BLaER1 (cell line): ENCODE results near the gene DERL3.
A peak's percentile ranks its signal among the peaks of the same experiment; 100 is the strongest.

ENCODE experiments used
- H3K27ac ChIP-seq: shearing (Covaris generic); formaldehyde crosslinking; 2 replicates; pipeline ENCODE4 v1.8.1; 2022
- H3K27me3 ChIP-seq: shearing (Covaris generic); formaldehyde crosslinking; 2 replicates; pipeline ENCODE4 v1.8.1; 2022
- H3K36me3 ChIP-seq: shearing (Covaris generic); formaldehyde crosslinking; 2 replicates; pipeline ENCODE4 v1.8.1; 2022
- H3K4me1 ChIP-seq: shearing (Covaris generic); formaldehyde crosslinking; 2 replicates; pipeline ENCODE4 v1.8.1; 2022
- H3K4me2 ChIP-seq: shearing (Covaris generic); formaldehyde crosslinking; 2 replicates; pipeline ENCODE4 v1.8.1; 2022
- H3K4me3 ChIP-seq: shearing (Covaris generic); formaldehyde crosslinking; 2 replicates; pipeline ENCODE4 v1.8.1; 2022
- H3K9ac ChIP-seq: shearing (Covaris generic); formaldehyde crosslinking; 2 replicates; pipeline ENCODE4 v1.8.1; 2022
- H3K9me3 ChIP-seq: shearing (Covaris generic); formaldehyde crosslinking; 2 replicates; pipeline ENCODE4 v1.8.1; 2022
- H4K20me1 ChIP-seq: shearing (Covaris generic); formaldehyde crosslinking; 2 replicates; pipeline ENCODE4 v1.8.1; 2022
- Cebpa-rat ChIP-seq: shearing (Covaris generic); IDR thresholded peaks from 2 replicates; pipeline ENCODE4 v1.8.1; 2022

DERL3 gene

GRCh38 chr22:23812378-23812777 is 26.4 kb downstream of the DERL3 start:
- peak; percentile 57; the same call in 1 of the 2 replicates for TF ChIP-seq Cebpa-rat
- H3K9me3 ChIP-seq, result no peaks in the 10 kb centered on the region
- no peak overlapping the region for H3K27ac ChIP-seq
- peaks cover 15% of the 10 kb centered on the region for H3K4me1 ChIP-seq
- H3K4me3 ChIP-seq, result no peak overlapping the region
- H4K20me1 ChIP-seq, result no peaks in the 10 kb centered on the region
- no peaks in the 10 kb centered on the region for H3K27me3 ChIP-seq
- peaks cover 97% of the 10 kb centered on the region for H3K36me3 ChIP-seq
- no peak overlapping the region for H3K4me2 ChIP-seq
- no peak overlapping the region for H3K9ac ChIP-seq

- peaks cover 98% of the 10 kb centered on the region for H3K36me3 ChIP-seq
- no peak overlapping the region for H3K4me2 ChIP-seq
- no peaks in the 10 kb centered on the region for H3K27me3 ChIP-seq
These were observed 32.0 kb downstream of the DERL3 start for GRCh38 chr22:23806837-23807236.

DNA sequence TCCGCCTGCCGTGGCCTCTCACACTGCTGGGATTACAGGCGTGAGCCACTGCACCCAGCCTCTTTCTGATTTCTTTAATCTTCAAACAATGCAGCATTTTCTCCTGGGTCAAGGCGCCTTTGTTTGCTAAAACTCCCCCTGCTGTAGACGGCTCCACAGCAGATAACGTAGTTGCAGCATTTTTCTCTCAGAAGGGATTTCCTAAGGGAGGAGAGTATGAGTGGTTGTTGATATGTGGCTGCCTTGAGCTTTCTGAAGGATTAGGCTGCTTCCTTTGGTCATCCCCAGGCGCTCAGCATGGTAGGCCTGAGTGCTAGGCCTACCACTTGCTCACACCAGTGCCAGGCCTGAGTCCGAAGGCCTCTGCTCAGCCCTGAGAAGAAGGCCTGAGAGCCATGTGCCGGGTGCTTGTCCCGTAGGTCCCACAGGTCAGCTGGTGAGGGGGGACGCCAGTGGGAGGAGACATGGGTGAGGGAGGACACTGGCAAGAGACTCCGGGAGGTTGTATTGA is 34.0 kb downstream of the DERL3 start:
- H3K9ac ChIP-seq, result no peak overlapping the region
- no peaks in the 10 kb centered on the region for H4K20me1 ChIP-seq
- H3K4me3 ChIP-seq, result no peak overlapping the region
- TF ChIP-seq Cebpa-rat, result no peak
- H3K4me1 ChIP-seq, result peaks cover 35% of the 10 kb centered on the region
- no peaks in the 10 kb centered on the region for H3K27me3 ChIP-seq
- H3K4me2 ChIP-seq, result no peak overlapping the region
- H3K36me3 ChIP-seq, result peaks cover 95% of the 10 kb centered on the region
- no peak overlapping the region for H3K27ac ChIP-seq
- no peaks in the 10 kb centered on the region for H3K9me3 ChIP-seq

More at GRCh38 chr22:23806837-23807236, 32.0 kb downstream of the DERL3 start:
- Histone ChIP-seq H4K20me1 (no peaks in the 10 kb centered on the region), H3K4me3 (no peak overlapping the region), H3K9me3 (no peaks in the 10 kb centered on the region), H3K27ac (no peak overlapping the region), H3K9ac (no peak overlapping the region), H3K4me1 (peaks cover 15% of the 10 kb centered on the region)
- no peak for TF ChIP-seq Cebpa-rat

GRCh38 chr22:23803001-23803819 is 35.6 kb downstream of the DERL3 start:
- H3K9ac ChIP-seq, result peak overlapping the region; percentile 23; the same call in 1 of the 2 replicates
- TF ChIP-seq Cebpa-rat, result no peak
- peak overlapping the region; percentile 87; the same call in 1 of the 2 replicates for H3K4me2 ChIP-seq
- H3K36me3 ChIP-seq, result peaks cover 87% of the 10 kb centered on the region
- H3K4me1 ChIP-seq, result peaks cover 51% of the 10 kb centered on the region
- no peaks in the 10 kb centered on the region for H4K20me1 ChIP-seq
- H3K9me3 ChIP-seq, result no peaks in the 10 kb centered on the region
- peak overlapping the region; percentile 90 for H3K27ac ChIP-seq
- no peaks in the 10 kb centered on the region for H3K27me3 ChIP-seq
- no peak overlapping the region for H3K4me3 ChIP-seq

DNA sequence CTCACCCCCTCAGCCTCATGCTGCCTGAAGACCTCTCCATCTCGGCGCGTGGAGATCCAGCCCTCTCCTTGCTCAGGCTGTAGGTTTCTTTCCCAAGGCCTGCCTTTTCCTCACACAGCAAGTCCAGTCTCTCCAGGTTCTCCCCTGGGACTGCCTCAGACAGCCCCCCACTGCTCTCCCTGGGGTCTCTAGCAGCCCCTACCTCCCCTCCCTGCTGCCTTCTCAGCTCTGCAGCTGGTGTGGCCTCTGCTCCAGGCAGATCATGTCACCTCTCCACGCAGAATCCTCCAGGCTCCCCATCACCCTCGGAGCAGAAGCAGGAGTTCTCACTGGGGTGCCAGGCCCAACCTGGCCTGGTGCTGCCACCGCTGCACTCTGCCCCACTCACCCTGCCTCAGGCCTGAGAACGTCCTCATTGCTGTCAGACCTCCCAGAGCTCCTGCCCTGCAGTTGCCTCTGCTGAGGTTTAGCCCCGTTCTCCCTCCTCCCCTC is 36.9 kb downstream of the DERL3 start:
- peak overlapping the region; percentile 1; the same call in 1 of the 2 replicates for H3K4me3 ChIP-seq
- H3K4me1 ChIP-seq, result peaks cover 55% of the 10 kb centered on the region
- H3K4me2 ChIP-seq, result peak overlapping the region; percentile 87
- TF ChIP-seq Cebpa-rat, result no peak
- peak overlapping the region; percentile 69 for H3K9ac ChIP-seq
- peak overlapping the region; percentile 90 for H3K27ac ChIP-seq
- H3K27me3 ChIP-seq, result no peaks in the 10 kb centered on the region
- no peaks in the 10 kb centered on the region for H3K9me3 ChIP-seq
- peaks cover 86% of the 10 kb centered on the region for H3K36me3 ChIP-seq
- H4K20me1 ChIP-seq, result no peaks in the 10 kb centered on the region

GRCh38 chr22:23801238-23801821 is 37.5 kb downstream of the DERL3 start:
- peak overlapping the region; percentile 1; the same call in 1 of the 2 replicates for H3K4me3 ChIP-seq
- H3K36me3 ChIP-seq, result peaks cover 86% of the 10 kb centered on the region
- peak overlapping the region; percentile 87 for H3K4me2 ChIP-seq
- H3K9me3 ChIP-seq, result no peaks in the 10 kb centered on the region
- peaks cover 55% of the 10 kb centered on the region for H3K4me1 ChIP-seq
- H3K27me3 ChIP-seq, result no peaks in the 10 kb centered on the region
- peaks cover 4% of the 10 kb centered on the region; the same call in 1 of the 2 replicates for H4K20me1 ChIP-seq
- peak overlapping the region; percentile 90 for H3K27ac ChIP-seq
- peak overlapping the region; percentile 69 for H3K9ac ChIP-seq
- no peak for TF ChIP-seq Cebpa-rat

DNA sequence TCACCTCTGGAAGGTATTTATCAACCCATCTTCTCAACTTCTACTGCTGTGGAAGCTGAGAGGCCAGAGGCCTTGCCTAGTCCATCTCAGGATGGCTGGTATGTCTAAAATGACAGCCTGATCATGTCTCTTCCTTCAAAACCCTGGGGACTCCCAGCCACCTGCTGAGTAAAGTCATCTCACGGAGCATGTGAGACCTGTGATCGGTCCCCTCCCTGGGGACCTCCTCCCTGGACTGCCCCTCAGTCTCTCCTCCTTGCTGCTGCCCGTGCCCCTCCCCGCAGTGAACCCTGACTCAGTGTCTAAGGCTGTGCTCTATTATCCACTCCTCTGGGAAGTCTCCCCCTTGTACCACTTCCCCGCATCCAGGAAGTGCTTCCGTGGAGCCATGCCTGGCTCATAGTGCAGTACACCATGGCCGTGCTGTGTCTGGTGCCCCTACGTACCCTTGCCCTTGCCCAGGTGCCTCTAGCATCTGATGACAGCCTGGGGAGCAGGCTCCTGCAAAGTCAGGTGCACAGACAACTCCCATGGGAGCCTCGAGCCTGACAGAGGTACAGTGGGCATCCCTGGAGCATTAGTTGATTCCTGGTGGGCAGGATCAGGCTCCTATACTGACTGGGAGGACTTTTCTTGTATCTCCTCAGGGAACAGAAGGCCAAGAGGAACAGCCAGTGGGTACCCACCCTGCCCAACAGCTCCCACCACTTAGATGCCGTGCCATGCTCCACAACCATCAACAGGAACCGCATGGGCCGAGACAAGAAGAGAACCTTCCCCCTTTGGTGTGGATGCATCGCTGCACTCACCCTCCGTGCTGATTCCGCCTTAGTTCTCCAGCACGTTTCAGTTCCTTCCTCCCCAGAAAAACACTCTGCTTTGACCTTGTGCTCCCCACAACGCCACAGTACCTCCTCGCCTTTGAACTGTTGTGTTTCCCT is 38.2 kb downstream of the DERL3 start:
- Histone ChIP-seq H4K20me1 (peaks cover 10% of the 10 kb centered on the region; the same call in 1 of the 2 replicates), H3K36me3 (peaks cover 86% of the 10 kb centered on the region), H3K9me3 (no peaks in the 10 kb centered on the region), H3K9ac (peak overlapping the region; percentile 69), H3K4me1 (peaks cover 55% of the 10 kb centered on the region), H3K27ac (peak overlapping the region; percentile 90), H3K4me2 (peak overlapping the region; percentile 87), H3K4me3 (0 out of 2 replicates have a peak overlapping the region, but pooled peaks have one; percentile 30), H3K27me3 (no peaks in the 10 kb centered on the region)
- TF ChIP-seq Cebpa-rat, result no peak

DNA sequence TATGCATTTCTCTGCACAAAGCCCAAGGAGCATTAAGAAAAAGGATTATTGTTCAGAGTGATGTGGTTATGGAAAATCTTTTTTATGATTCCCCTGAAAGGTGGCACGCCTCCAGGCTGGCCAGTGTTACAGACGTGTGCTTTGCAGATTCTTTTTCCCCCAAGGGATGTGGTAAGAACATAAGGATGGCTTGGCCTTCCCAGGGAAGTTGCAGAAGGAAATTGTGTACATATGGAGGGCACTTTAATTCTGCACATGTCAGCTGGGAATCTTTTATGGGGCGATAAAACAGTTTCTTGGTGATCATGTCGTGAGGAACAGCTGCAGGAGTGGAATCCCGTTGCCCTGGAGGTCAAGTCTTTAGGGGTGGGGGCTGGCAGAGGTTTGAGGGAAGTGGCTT is 42.3 kb downstream of the DERL3 start:
- H3K4me3 ChIP-seq, result no peak overlapping the region
- TF ChIP-seq Cebpa-rat, result no peak

DNA sequence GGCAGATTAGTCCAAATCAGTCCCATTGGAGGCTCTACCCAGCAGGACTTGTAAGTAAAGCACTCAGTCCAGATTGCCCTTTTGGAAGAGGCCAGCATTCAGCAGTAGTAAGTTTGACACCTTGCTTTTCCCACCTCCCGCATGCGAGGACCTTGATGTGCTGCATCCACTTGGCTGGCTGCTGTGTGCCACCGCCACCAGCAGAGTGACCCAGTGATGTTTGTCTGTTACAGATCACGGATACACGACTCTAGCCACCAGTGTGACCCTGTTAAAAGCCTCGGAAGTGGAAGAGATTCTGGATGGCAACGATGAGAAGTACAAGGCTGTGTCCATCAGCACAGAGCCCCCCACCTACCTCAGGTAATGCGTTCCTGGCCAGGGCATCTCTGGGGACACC is 45.5 kb downstream of the DERL3 start:
- Histone ChIP-seq H3K36me3 (peaks cover 96% of the 10 kb centered on the region), H3K27me3 (no peaks in the 10 kb centered on the region), H3K4me3 (no peak overlapping the region), H3K27ac (peak overlapping the region; percentile 61), H3K4me1 (peaks cover 55% of the 10 kb centered on the region), H3K9ac (peak overlapping the region; percentile 63; the same call in 1 of the 2 replicates), H3K9me3 (no peaks in the 10 kb centered on the region), H4K20me1 (peaks cover 62% of the 10 kb centered on the region), H3K4me2 (peak overlapping the region; percentile 71; the same call in 1 of the 2 replicates)
- TF ChIP-seq Cebpa-rat, result no peak

More for the DNA sequence above, 42.3 kb downstream of the DERL3 start:
- Histone ChIP-seq H3K36me3 (peaks cover 86% of the 10 kb centered on the region), H3K27ac (no peak overlapping the region), H3K4me2 (no peak overlapping the region), H4K20me1 (peaks cover 31% of the 10 kb centered on the region), H3K27me3 (no peaks in the 10 kb centered on the region), H3K4me1 (peaks cover 55% of the 10 kb centered on the region), H3K9ac (no peak overlapping the region), H3K9me3 (no peaks in the 10 kb centered on the region)
